GM19455 (cell line): ENCODE data around the gene NCL.
"Not testable (repeated sequence)": the region's sequence is repeated elsewhere in the genome, so short reads cannot be mapped to it uniquely, and the experiment has no call there.

Experiments
- ATAC-seq: cut with Tn5 transposase; IDR thresholded peaks from one replicate; pipeline ENCODE4 v1.9.1; 2021; ENCODE audit not compliant: unreplicated experiment

NCL gene

DNA sequence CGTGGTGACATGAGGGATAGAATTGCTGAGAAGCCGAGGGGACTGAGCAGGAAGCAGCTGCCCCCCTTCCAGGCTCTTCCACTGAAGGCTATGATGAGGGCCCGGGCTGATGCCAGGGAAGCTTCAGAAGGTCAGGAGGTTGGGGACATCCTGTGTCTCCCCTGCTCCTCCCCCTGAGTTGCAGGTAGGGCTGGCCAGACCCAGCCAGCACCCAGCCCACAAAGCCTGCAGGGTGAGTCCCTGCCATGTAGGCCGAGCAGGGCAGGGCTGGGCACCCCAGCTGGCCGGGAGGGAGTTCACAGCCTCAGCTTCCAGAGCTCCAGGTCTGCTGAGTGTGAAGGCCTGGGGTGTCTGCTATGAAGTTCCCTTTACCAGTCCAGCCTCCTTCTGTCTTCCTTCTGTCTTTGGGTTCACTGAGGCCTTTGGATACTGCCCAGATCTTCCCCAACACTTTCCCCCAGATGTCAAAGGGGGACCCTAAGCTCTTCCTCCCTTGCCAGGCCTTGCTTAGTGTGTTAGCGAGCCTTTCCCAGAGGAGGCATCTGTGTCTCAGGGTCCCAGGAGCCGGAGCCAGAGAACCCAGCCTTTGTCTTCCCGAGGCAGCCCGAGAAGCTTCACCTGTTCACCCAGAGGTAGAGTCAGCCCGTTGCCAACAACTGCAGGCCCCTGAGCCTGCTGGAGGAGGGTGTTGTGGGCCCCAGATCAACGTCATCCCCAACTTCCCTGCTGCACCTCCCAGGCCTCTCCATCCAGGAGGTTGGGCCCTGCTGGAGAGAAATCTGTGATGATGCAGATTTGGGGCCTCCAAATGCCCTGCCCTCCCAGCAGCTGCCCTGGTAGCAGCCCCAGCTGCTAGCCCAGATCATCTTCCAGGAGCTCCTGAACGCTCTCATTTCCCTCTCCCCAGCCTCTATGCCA lies 3.6 kb upstream of the NCL start:
- ATAC-seq = no peak

GRCh38 chr2:231467016-231467545 lies 2.8 kb upstream of the NCL start:
- no peak for ATAC-seq

DNA sequence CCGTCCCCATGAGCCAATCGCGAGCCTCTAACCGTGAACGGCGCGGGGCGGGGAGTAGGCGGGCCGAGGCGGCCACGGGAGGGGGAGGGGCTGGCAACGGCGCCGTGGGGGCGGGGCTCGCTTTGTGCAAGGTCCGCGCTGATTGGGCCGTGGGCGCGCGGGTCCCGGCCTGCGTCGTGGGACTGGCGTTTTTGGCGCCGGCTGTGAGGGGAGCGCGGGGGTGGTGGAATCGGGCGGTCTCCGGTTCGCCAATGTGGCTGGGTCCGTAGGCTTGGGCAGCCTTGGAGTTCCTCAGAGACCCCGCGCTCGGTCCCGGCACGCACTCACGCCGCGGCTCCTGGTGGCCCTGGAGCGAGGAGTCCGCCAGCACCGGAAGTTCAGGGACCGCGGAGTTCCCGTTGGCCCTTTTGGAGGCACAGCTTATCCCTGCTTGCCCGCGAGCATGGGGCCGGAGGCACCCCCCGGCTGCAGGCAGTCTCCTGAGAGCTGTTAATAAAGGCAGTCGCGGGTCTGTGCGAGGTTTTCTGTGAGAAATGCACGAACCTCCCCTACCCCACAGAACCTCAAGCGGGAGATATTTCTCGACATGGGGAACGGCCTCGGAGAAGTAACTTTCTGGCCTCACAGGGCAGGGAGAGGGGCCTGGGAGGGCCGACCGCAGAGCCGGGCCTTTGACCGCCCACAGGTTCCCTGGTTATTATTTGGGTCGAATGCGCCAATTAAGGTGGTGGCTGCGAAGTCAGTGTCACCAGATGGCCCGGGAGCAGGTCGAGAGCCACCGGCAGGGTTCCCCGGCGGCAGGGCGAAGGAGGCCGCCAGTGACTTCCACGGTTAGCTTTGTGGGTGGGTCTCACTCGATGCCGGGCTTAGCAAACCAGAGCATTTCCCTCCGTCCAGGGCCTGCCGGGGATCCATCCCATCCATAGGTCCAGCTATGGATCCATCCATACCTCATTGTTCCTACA lies 574 bp upstream of the NCL start:
- ATAC-seq = peak; percentile 27

DNA sequence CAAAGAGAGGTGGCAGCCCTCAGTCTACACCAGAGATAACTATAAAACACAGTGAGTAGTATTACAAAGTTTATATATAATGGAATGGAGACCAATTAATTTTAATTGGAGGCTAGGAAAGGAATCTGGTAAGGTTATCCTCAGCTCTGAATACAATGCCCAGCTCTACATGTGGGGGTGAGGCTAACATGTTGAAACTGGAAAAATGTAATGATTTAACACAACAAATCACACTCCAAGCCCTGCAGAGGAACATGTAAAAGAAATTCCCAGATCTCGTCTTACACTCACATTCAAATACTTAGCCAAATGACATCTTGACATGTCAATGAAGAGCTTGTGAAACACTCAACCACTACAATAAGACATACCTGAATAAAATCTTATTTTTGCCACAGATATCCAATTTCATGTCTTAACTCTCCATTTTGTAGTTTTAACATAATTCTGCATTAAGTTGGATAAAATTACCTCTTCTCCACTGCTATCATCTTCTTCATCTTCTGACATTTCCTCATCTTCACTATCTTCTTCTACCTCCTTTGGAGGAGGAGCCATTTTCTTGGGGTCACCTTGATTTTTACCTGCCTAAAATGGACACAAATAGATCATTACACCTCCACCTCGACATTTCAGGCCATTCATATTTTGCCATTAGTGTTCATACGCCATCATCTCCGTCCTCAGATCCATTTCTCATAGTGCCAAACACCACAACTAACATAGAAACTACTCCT lies 1.4 kb downstream of the NCL start:
- no peak for ATAC-seq

GRCh38 chr2:231461516-231461971 lies 2.7 kb downstream of the NCL start:
- no peak for ATAC-seq

- ATAC-seq = not testable (repeated sequence)
Observed at GRCh38 chr2:231460841-231461240, 3.4 kb downstream of the NCL start.

DNA sequence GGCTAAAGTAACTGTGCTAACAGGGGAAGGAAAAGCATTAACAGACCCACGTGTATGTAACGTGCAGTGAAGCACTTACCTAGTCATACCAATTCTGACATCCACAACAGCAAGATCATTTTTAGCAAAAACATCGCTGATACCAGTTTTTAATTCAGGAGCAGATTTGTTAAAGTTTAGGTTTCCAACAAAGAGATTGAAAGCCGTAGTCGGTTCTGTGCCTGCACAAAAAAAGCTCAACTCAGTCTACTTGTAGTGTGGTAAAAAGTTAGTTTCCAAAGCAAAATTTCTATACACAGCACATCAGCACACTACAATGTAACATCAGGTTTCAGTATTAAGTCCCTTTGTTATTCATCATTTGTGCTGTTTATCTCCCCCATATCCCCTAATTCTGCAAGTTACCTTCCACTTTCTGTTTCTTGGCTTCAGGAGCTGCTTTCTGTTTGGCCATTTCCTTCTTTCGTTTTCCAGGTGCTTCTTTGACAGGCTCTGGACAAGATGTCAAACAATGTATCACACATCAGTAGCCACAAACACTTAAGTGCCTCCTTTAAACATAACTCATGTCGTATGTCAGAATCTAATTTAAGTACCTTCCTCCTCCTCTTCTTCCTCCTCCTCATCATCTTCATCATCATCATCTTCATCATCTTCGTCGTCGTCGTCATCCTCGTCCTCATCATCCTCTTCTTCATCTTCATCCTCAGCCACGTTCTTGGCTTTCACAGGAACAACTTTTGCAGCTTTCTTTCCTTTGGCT lies 4.0 kb downstream of the NCL start:
- ATAC-seq = no peak

DNA sequence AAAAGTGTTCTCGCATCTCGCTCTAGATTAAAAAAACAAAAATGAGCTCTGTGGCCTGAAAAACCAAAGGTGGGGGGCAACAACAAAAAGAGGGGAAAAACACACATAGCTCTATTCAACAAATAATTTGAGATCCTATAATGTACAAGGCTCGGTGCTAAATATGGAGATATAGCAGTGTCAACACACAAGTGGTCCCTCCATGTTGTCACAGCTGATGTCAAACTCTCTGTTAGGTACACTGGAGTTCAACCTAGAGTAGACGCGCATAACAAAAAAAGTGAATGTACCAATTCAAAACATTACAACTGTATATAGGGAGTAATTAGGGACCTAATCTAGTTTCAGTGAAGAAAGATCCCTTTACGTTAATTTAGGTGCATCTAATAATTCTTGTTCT lies 5.9 kb downstream of the NCL start:
- ATAC-seq = no peak

DNA sequence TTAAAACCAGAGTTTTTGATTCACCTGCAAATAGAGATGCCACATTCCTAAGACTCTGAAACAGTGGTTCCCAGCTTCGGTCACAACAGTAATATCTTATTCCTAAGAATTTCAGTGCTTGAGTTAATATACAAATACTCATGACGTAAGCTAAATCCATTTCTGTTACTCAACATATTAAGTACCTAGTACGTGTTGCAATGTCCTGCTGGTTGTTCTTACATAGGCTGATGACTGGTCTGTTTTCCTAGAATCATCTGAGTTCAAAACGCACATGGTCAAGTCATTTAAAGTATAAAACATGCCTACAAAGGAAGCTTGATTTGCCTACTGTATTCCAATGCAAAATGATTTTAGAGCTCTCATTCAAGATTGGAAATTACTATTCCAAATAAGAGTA lies 7.2 kb downstream of the NCL start:
- ATAC-seq = no peak

- no peak for ATAC-seq
Observed at GRCh38 chr2:231456295-231457004, 7.8 kb downstream of the NCL start.

GRCh38 chr2:231455890-231456289 lies 8.4 kb downstream of the NCL start:
- ATAC-seq = no peak

GRCh38 chr2:231455222-231455621 lies 9.1 kb downstream of the NCL start:
- no peak for ATAC-seq

- ATAC-seq = no peak
Observed at GRCh38 chr2:231454361-231454791, 9.9 kb downstream of the NCL start.

- ATAC-seq = no peak
Observed at GRCh38 chr2:231452799-231453508, 11.3 kb downstream of the NCL start.

- no peak for ATAC-seq
Observed at GRCh38 chr2:231450548-231450989, 13.7 kb downstream of the NCL start.

- ATAC-seq = no peak
Observed at GRCh38 chr2:231449503-231450054, 14.7 kb downstream of the NCL start.

DNA sequence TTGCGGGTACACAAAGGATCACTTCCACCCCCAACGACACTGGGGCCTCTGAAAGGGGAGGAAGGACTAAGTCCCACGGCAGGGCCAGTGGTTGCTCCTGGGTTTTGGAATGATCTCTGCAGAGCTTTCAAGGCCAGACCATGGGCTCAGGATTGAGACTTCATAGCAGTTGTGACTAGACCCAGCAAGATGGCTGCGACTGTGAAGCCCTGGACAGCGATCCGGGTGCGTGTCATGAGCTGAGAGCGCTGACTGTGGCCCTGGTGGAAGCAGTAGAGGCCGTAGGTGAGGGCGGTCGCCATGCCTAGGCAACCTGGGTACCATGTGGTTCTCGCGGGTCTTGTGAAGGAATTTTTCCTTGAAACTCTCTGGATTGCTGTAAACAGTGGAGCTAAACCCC lies 27.3 kb downstream of the NCL start:
- ATAC-seq = no peak

- no peak for ATAC-seq
Observed at GRCh38 chr2:231433990-231434389, 30.3 kb downstream of the NCL start.
